ENCODE results near the gene SPDYA. TPM values are rescaled to one million over a fixed set of nuclear protein-coding genes. Genes with fewer than 3 reads are reported as not detected.

SPDYA gene
- total RNA-seq, 4 donors from 2014 or later: 0.78 to 3.1 (median 1.8) TPM

- Histone ChIP-seq H3K36me3 (no peaks in the 10 kb centered on the region), H3K4me3 (replicated peaks in 1 of 3) (no peak overlapping the region), H3K4me1 (no peaks in the 10 kb centered on the region), H3K27ac (no peak overlapping the region), H3K9me3 (no peaks in the 10 kb centered on the region), H3K27me3 (no peaks in the 10 kb centered on the region)
- DNase-seq: no peak
- TF ChIP-seq CTCF (IDR thresholded peaks at IDR 0.05): no peak
- no peak for TF ChIP-seq POLR2A (IDR thresholded peaks at IDR 0.05)
- intact Hi-C loops (cut with DNase I): no loop called here
- WGBS, 2 donors: 94 to 95% methylated on average over 2 of the region's 2 CpGs
These were observed 28.3 kb downstream of the SPDYA start for GRCh38 chr2:28838971-28839370.

DNA sequence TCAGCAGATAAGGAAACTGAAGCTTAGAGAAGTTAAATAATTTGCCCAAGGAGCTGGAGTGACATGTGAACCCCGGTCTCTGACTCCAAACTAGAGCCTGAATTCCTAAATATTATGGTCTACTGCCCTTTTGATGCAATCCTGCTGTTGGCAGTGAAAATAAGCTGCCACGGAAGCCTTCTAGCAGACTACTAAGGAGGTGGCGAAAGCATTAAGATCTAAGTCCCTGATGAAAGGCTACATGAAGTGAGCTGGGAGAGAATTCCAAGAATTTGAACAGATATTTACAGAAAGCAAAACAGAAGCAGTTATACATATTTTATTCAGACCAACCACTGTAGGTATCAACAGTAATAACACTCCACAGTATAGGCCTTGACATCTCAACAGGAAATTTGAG lies 31.4 kb downstream of the SPDYA start:
- no peak overlapping the region for H3K27ac ChIP-seq
- H3K4me1 ChIP-seq: no peaks in the 10 kb centered on the region
- TF ChIP-seq CTCF (IDR thresholded peaks at IDR 0.05) (no peak), POLR2A (IDR thresholded peaks at IDR 0.05) (no peak)
- intact Hi-C loops (cut with DNase I): no loop called here
- no peaks in the 10 kb centered on the region for H3K27me3 ChIP-seq
- H3K9me3 ChIP-seq: no peaks in the 10 kb centered on the region
- H3K36me3 ChIP-seq: no peaks in the 10 kb centered on the region
- H3K4me3 ChIP-seq (replicated peaks in 1 of 3): no peak overlapping the region
- DNase-seq: no peak
- WGBS, 2 donors: 56 to 58% methylated on average over 3 of the region's 3 CpGs

GRCh38 chr2:28855193-28855592 lies 44.6 kb downstream of the SPDYA start:
- no peaks in the 10 kb centered on the region for H3K4me1 ChIP-seq
- H3K36me3 ChIP-seq: peaks cover 0 to 2% of the 10 kb centered on the region in 2 donors
- H3K4me3 ChIP-seq (replicated peaks in 1 of 3): no peak overlapping the region
- no peaks in the 10 kb centered on the region for H3K9me3 ChIP-seq
- no peak for DNase-seq
- no peaks in the 10 kb centered on the region for H3K27me3 ChIP-seq
- no peak overlapping the region for H3K27ac ChIP-seq
- no peak for TF ChIP-seq POLR2A (IDR thresholded peaks at IDR 0.05)
- no peak for TF ChIP-seq CTCF (IDR thresholded peaks at IDR 0.05)
- WGBS, 2 donors: 94 to 96% methylated on average over 1 of the region's 1 CpG
- intact Hi-C loops (cut with DNase I): no loop called here

DNA sequence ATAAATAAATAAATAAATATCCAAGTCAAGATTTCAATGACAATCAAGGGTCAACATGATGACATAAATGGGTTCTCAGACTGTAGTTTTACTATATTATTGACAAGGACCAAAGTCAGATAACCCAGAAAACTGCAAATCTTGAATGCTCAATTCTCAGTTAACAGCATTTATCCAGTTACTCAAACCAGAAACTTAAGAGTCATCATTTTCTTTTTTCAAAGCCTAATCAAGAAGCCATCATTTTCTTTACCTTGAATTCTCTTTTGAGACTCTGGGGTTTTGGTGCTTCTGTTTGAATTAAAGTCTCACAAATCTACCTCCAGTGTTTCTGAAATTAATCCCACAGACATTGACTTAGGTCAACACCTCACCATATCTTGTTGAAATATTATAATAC lies 45.3 kb downstream of the SPDYA start:
- Histone ChIP-seq H3K27ac (no peak overlapping the region), H3K36me3 (peaks cover 0 to 2% of the 10 kb centered on the region in 2 donors), H3K9me3 (no peaks in the 10 kb centered on the region), H3K27me3 (no peaks in the 10 kb centered on the region), H3K4me3 (replicated peaks in 1 of 3) (no peak overlapping the region), H3K4me1 (no peaks in the 10 kb centered on the region)
- DNase-seq: no peak
- no peak for TF ChIP-seq CTCF (IDR thresholded peaks at IDR 0.05)
- no peak for TF ChIP-seq POLR2A (IDR thresholded peaks at IDR 0.05)
- intact Hi-C loops (cut with DNase I): no loop called here

DNA sequence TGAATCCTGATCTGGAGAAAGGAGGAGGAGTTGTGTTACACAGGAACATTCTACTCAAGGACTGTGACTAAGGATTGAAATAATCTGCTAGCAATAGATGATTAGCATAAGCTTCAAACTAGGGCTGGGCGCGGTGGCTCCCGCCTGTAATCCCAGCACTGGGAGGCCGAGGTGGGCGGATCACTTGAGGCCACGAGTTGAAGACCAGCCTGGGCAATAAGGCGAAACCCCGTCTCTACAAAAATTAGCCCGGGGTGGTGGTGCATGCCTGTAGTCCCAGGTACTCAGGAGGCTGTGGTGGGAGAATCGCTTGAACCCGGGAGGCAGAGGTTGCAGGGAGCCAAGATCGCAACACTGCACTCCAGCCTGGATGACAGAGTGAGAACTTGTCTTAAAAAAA lies 58.0 kb downstream of the SPDYA start:
- TF ChIP-seq CTCF (IDR thresholded peaks at IDR 0.05) (no peak), POLR2A (IDR thresholded peaks at IDR 0.05) (no peak)
- H3K27me3 ChIP-seq: no peaks in the 10 kb centered on the region
- peaks cover 13 to 16% of the 10 kb centered on the region in 2 donors for H3K4me1 ChIP-seq
- no peaks in the 10 kb centered on the region for H3K36me3 ChIP-seq
- no peaks in the 10 kb centered on the region for H3K9me3 ChIP-seq
- DNase-seq: no peak
- H3K4me3 ChIP-seq (replicated peaks in 1 of 3): no peak overlapping the region
- intact Hi-C loops (cut with DNase I): no loop called here
- no peak overlapping the region for H3K27ac ChIP-seq
- WGBS, 2 donors: 79 to 87% methylated on average over 12 of the region's 12 CpGs
